Measurements from ENCODE around the gene GPATCH8. TPM values are rescaled to one million over a fixed set of nuclear protein-coding genes. Genes with fewer than 3 reads are reported as not detected.

Gene GPATCH8
- total and polyA plus RNA-seq, 9 of the 15 experiments (the other 6 are each of a cell fraction or from before 2014, with no cell fraction given) = 10.6 to 29.6 (median 13.2) TPM

- H3K9ac ChIP-seq (ENCODE audit: insufficient read depth in 1 of 2, low read depth in 2 of 2, low read length in 2 of 2) = no peak overlapping the region
- CTCF ChIA-PET (ENCODE audit: low intra/inter-chr PET ratio) = no interaction called here
- intact Hi-C loops (cut with micrococcal nuclease) (no loop called here), in situ Hi-C loops (cut with MboI) (no loop called here)
- no peak for FAIRE-seq
- H3K9me3 ChIP-seq (replicated peaks; ENCODE audit: control insufficient read depth, insufficient read depth, low read depth, low read length) = no peaks in the 10 kb centered on the region
- H4K20me1 ChIP-seq (replicated peaks; ENCODE audit: control insufficient read depth, insufficient read depth, low read length) = no peaks in the 10 kb centered on the region
- no peaks in the 10 kb centered on the region for H3K27me3 ChIP-seq (ENCODE audit: control insufficient read depth in 2 of 2, insufficient read depth in 2 of 2, low read length in 2 of 2)
- 87% methylated on average over 5 of the region's 5 CpGs for WGBS (ENCODE audit: insufficient coverage, low coverage, missing lambda C conversion rate)
- BruUV-seq (replicated peaks) = no TSS peak
- no peak overlapping the region for H2AFZ ChIP-seq (ENCODE audit: low read depth, low read length)
- POLR2A ChIA-PET = interaction anchor here (0.6 to 2.7 kb wide), 4 partner anchors 10 to 274 kb away, joined by 3 to 7 read pairs (median 4); no protein-coding TSS in a partner anchor
- no peak for TF ChIP-seq NCOA1 (IDR thresholded peaks at IDR 0.05; ENCODE audit: low read depth)
- no peak for TF ChIP-seq SIN3A (IDR thresholded peaks at IDR 0.05; ENCODE audit: borderline replicate concordance in 2 of 2, control insufficient read depth in 1 of 2, low read depth in 2 of 2, low read length in 2 of 2)
- no peak for TF ChIP-seq ELF2 (CRISPR knock-in tag; IDR thresholded peaks at IDR 0.05)
- TF ChIP-seq ETV6 (IDR thresholded peaks at IDR 0.05; ENCODE audit: borderline replicate concordance in 1 of 2, low read depth in 2 of 2, low read length in 1 of 2) = no peak
- TF ChIP-seq ETV6 (CRISPR knock-in tag; IDR thresholded peaks at IDR 0.05; ENCODE audit: borderline replicate concordance) = no peak
- no peak for TF ChIP-seq ADNP (tag; IDR thresholded peaks at IDR 0.05)
- no peak for TF ChIP-seq MGA (IDR thresholded peaks at IDR 0.05)
- no peak for TF ChIP-seq MITF (IDR thresholded peaks at IDR 0.05)
- no peak for DNase-seq (ENCODE audit: extremely low read depth in 1 of 4, low spot score in 3 of 4)
- H3K79me2 ChIP-seq (ENCODE audit: control insufficient read depth, insufficient read depth, low read length) = no peaks in the 10 kb centered on the region
- no peak overlapping the region for H3K27ac ChIP-seq (ENCODE audit: extremely low read depth, low read depth, low read length)
- peaks cover 42% of the 10 kb centered on the region; the same call in 2 of the 3 replicates for H3K36me3 ChIP-seq (ENCODE audit: control insufficient read depth, insufficient read depth, low read length)
- H3K4me3 ChIP-seq = no peak overlapping the region
- no peak for ATAC-seq
- no peak overlapping the region for H3K4me2 ChIP-seq (ENCODE audit: insufficient read depth, low read length)
- peaks cover 11 to 17% of the 10 kb centered on the region in 2 experiments; a peak in 4 of 5 replicates for H3K4me1 ChIP-seq (replicated peaks in 1 of 2; ENCODE audit: control insufficient read depth in 2 of 2, insufficient read depth in 2 of 2, low read length in 2 of 2)
- no peaks in the 10 kb centered on the region for H3K9me1 ChIP-seq (ENCODE audit: control insufficient read depth, insufficient read depth, low read length)
Observed at GRCh38 chr17:44396946-44397345, 106.3 kb downstream of the GPATCH8 start.

All from K562 (cell line).